Neural crest cell (in vitro differentiated cells): ENCODE data around the gene ATP5IF1. TPM values are rescaled to one million over a fixed set of nuclear protein-coding genes. Genes with fewer than 3 reads are reported as not detected.

Experiments
- DNase-seq: peaks from one replicate; pipeline ENCODE4 v3.0.0; 2021; ENCODE audit warnings: low read depth, mixed read lengths, low spot score
- H3K27ac Mint-ChIP-seq: one replicate; pipeline ENCODE4 v1.8.0; 2021; ENCODE audit warnings: mild to moderate bottlenecking, mixed read lengths; ENCODE audit not compliant: unreplicated experiment
- H3K27me3 Mint-ChIP-seq: 2 replicates; pipeline ENCODE4 v1.8.0; 2021; ENCODE audit warnings: low read depth, mild to moderate bottlenecking, mixed read lengths
- H3K36me3 Mint-ChIP-seq: 2 replicates; pipeline ENCODE4 v1.8.0; 2021; ENCODE audit warnings: low read depth, mild to moderate bottlenecking, mixed read lengths
- H3K4me1 Mint-ChIP-seq: 2 replicates; pipeline ENCODE4 v1.8.0; 2021; ENCODE audit warnings: mixed read lengths
- H3K4me3 Mint-ChIP-seq: one replicate; pipeline ENCODE4 v1.8.0; 2021; ENCODE audit warnings: mild to moderate bottlenecking, mixed read lengths
- H3K9me3 Mint-ChIP-seq: 2 replicates; pipeline ENCODE4 v1.8.0; 2021; ENCODE audit warnings: mixed read lengths
- total RNA-seq: library from RNA; stranded (reverse); gene quantifications from 2 replicates; pipeline ENCODE4 v1.2.1, GENCODE V29; 2021
- TF ChIP-seq, protein P1 (sequence below): fragments of 200-600 bp; sonication (generic); conservative IDR thresholded peaks from 2 replicates; pipeline ENCODE4 v1.5.0; 2021; ENCODE audit warnings: antibody characterized with exemption, mild to moderate bottlenecking

The ATP5IF1 gene
- total RNA-seq, 1 donor from 2014 or later = 125 TPM

DNA sequence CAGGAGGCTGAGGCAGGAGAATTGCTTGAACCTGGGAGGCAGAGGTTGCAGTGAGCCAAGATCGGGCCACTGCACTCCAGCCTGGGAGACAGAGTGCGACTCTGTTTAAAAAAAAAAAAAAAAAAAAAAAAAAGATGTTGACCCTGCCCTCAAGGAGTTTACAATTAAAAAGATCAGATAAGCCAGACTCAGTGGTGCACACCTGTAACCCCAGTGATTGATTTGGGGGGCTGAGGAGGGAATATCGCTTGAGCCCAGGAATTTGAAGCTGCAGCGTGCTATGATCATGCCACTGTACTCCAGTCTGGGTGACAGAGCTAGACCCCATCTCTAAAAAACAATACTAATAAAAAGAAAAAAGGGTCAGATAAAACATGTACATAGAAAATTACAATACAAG is 21.8 kb downstream of the ATP5IF1 start:
- Mint-ChIP-seq H3K4me1 (peaks cover 21% of the 10 kb centered on the region), H3K36me3 (no peaks in the 10 kb centered on the region), H3K27ac (no peak overlapping the region), H3K9me3 (no peaks in the 10 kb centered on the region), H3K27me3 (no peaks in the 10 kb centered on the region), H3K4me3 (peak overlapping the region; percentile 88)
- DNase-seq = no peak
- TF ChIP-seq, protein P1, sequence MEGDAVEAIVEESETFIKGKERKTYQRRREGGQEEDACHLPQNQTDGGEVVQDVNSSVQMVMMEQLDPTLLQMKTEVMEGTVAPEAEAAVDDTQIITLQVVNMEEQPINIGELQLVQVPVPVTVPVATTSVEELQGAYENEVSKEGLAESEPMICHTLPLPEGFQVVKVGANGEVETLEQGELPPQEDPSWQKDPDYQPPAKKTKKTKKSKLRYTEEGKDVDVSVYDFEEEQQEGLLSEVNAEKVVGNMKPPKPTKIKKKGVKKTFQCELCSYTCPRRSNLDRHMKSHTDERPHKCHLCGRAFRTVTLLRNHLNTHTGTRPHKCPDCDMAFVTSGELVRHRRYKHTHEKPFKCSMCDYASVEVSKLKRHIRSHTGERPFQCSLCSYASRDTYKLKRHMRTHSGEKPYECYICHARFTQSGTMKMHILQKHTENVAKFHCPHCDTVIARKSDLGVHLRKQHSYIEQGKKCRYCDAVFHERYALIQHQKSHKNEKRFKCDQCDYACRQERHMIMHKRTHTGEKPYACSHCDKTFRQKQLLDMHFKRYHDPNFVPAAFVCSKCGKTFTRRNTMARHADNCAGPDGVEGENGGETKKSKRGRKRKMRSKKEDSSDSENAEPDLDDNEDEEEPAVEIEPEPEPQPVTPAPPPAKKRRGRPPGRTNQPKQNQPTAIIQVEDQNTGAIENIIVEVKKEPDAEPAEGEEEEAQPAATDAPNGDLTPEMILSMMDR = no peak

DNA sequence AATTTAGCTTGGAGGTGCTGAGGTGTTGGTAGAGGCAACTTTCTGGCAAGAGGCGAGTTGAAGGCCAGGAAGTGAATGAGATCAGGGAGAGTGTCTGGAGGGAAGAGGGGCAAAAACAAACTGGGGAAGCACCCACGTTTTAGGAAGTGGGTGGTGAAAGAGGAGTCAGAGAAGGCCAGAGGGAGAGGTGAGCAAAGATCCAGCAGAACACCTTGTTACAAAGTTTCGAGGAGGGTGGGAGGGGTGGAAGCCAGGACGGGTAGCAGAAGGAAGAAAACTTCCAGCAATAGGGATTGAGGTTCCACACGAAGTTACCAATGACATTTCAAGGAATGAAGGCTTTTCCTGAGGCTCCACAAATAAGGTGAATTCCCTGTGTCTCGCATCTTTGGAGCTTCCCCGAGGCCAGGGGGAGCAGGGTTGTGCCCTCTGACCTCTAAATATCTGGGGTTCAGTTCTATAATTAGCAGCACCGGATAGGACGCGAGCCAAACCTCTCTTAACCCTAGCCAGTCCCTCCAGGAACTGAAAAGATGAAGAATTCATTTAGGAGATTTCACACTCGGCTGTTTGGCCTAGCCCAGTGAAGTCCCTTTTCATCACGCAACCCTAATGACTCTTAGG is 22.8 kb downstream of the ATP5IF1 start:
- Mint-ChIP-seq H3K27me3 (no peaks in the 10 kb centered on the region), H3K4me3 (peak overlapping the region; percentile 88), H3K36me3 (no peaks in the 10 kb centered on the region), H3K27ac (peak overlapping the region; percentile 27), H3K9me3 (no peaks in the 10 kb centered on the region), H3K4me1 (peaks cover 25% of the 10 kb centered on the region)
- TF ChIP-seq, protein P1 = no peak
- DNase-seq = no peak

DNA sequence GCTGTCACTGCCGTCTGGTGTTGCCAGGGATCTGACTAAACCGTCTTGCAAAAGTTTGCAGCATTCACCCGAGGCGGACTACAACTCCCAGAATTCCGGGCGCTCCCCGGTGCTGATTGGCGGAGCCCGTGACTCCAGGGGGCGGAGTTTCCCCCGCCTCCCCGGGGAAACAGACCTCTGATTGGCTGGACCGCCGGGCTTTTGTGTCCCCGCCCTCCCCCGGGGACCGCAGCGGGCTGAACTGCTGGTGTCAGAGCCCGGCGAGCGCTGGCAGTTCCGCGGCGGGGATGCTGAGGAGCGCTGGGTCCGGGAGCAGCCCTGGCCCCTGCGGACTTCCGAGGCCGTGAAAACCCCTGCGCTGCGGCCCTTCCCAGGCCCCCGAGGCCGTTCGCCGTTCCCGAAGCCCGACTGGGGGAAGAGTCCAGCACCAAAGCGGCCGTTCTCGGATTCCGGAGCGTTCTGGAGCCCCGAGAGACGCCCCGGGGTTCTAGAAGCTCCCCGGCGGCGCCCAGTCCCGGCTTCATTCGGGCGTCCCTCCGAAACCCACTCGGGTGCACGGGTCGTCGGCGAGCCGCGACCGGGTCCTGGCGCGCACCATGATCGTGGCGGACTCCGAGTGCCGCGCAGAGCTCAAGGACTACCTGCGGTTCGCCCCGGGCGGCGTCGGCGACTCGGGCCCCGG is 23.5 kb downstream of the ATP5IF1 start, which contains the start of gene SESN2:
Gene SESN2 (plus strand): TSS at position 267 of the 682 bp plus-strand sequence. CDS start 330 bp downstream, at position 597.
- no peaks in the 10 kb centered on the region for H3K27me3 Mint-ChIP-seq
- peak; percentile 99 for DNase-seq
- no peaks in the 10 kb centered on the region for H3K9me3 Mint-ChIP-seq
- TF ChIP-seq, protein P1 = no peak
- H3K4me1 Mint-ChIP-seq = peaks cover 25% of the 10 kb centered on the region
- H3K36me3 Mint-ChIP-seq = no peaks in the 10 kb centered on the region
- H3K4me3 Mint-ChIP-seq = peak within 1 kb of the TSS; percentile 88
- peak within 1 kb of the TSS; percentile 27 for H3K27ac Mint-ChIP-seq

- TF ChIP-seq, protein P1 = no peak
- Mint-ChIP-seq H3K9me3 (no peaks in the 10 kb centered on the region), H3K27ac (no peak overlapping the region), H3K4me3 (peak overlapping the region; percentile 88), H3K27me3 (no peaks in the 10 kb centered on the region), H3K4me1 (peaks cover 25% of the 10 kb centered on the region), H3K36me3 (no peaks in the 10 kb centered on the region)
- peak; percentile 71 for DNase-seq
Measured at GRCh38 chr1:28259934-28260802, 24.2 kb downstream of the ATP5IF1 start.

- peaks cover 28% of the 10 kb centered on the region for H3K4me1 Mint-ChIP-seq
Measured at GRCh38 chr1:28260803-28261174, 24.9 kb downstream of the ATP5IF1 start.

More at GRCh38 chr1:28260803-28261174, 24.9 kb downstream of the ATP5IF1 start:
- TF ChIP-seq, protein P1 = no peak
- no peak for DNase-seq
- Mint-ChIP-seq H3K27me3 (no peaks in the 10 kb centered on the region), H3K36me3 (no peaks in the 10 kb centered on the region), H3K9me3 (no peaks in the 10 kb centered on the region), H3K27ac (peak overlapping the region; percentile 48), H3K4me3 (peak overlapping the region; percentile 88)
